ENCODE results near the gene GABBR2.

DNA sequence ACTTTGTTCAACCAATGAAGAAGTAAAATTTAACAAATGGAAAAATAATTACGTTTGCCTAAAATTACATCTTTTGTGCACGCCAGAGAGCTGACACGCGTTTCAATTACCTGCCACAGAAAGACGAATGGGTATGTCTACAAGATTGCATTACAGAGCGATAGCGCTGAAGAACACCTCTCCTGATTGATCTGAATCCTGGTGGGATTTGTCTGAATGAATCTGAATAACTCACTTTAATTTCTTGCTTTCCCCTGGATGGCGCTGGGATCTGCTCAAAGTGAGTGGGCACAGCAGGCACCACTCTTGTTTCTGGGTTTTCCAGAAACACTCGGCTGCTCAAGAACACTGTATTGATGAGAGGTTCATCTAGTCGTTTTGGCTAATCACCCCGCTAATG is 304.5 kb downstream of the GABBR2 start:
- TF ChIP-seq, protein P1, sequence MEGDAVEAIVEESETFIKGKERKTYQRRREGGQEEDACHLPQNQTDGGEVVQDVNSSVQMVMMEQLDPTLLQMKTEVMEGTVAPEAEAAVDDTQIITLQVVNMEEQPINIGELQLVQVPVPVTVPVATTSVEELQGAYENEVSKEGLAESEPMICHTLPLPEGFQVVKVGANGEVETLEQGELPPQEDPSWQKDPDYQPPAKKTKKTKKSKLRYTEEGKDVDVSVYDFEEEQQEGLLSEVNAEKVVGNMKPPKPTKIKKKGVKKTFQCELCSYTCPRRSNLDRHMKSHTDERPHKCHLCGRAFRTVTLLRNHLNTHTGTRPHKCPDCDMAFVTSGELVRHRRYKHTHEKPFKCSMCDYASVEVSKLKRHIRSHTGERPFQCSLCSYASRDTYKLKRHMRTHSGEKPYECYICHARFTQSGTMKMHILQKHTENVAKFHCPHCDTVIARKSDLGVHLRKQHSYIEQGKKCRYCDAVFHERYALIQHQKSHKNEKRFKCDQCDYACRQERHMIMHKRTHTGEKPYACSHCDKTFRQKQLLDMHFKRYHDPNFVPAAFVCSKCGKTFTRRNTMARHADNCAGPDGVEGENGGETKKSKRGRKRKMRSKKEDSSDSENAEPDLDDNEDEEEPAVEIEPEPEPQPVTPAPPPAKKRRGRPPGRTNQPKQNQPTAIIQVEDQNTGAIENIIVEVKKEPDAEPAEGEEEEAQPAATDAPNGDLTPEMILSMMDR (optimal IDR thresholded peaks at IDR 0.05 in 1 of 3, IDR thresholded peaks at IDR 0.05 in 1 of 3, conservative IDR thresholded peaks at IDR 0.05 in 1 of 3; ENCODE audit: extremely low read depth in 1 of 3, insufficient read depth in 2 of 3, low read length in 3 of 3): no peak
- TF ChIP-seq EZH2 (IDR thresholded peaks at IDR 0.05; ENCODE audit: low read length): no peak
